Neural progenitor cell (in vitro differentiated cells): ENCODE measurements around the gene KRTAP10-9.

ENCODE experiments used
- EZH2 ChIP-seq: fragments of 200-600 bp; sonication (generic); IDR thresholded peaks from 2 replicates; pipeline ENCODE4 v1.6.1; 2017; ENCODE audit warnings: antibody characterized with exemption, mild to moderate bottlenecking, moderate library complexity
- EZH2phosphoT487 ChIP-seq: fragments of 200-600 bp; sonication (generic); IDR thresholded peaks from 2 replicates; pipeline ENCODE4 v1.6.1; 2017; ENCODE audit warnings: antibody characterized with exemption
- TF ChIP-seq, protein P1 (sequence below): fragments of 200-600 bp; sonication (generic); IDR thresholded peaks from 2 replicates; pipeline ENCODE4 v1.5.1; 2017; ENCODE audit warnings: antibody characterized with exemption, mild to moderate bottlenecking

DNA sequence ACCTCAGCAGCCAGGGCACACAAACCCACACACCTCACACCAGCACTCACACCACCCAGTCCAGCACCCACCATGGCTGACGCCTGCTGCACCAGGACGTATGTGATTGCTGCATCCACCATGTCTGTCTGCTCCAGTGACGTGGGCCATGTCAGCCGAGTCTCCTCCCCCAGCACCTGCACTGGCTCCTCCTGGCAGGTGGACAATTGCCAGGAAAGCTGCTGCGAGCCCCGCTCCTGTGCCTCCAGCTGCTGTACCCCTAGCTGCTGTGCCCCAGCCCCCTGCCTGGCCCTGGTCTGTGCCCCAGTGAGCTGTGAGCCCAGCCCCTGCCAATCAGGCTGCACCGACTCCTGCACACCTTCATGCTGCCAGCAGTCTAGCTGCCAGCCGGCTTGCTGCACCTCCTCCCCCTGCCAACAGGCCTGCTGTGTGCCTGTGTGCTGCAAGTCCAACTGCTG is 14.8 kb upstream of the KRTAP10-9 start, which contains the start of gene KRTAP10-8:
- TF ChIP-seq EZH2 (no peak), EZH2phosphoT487 (no peak)
- TF ChIP-seq, protein P1, sequence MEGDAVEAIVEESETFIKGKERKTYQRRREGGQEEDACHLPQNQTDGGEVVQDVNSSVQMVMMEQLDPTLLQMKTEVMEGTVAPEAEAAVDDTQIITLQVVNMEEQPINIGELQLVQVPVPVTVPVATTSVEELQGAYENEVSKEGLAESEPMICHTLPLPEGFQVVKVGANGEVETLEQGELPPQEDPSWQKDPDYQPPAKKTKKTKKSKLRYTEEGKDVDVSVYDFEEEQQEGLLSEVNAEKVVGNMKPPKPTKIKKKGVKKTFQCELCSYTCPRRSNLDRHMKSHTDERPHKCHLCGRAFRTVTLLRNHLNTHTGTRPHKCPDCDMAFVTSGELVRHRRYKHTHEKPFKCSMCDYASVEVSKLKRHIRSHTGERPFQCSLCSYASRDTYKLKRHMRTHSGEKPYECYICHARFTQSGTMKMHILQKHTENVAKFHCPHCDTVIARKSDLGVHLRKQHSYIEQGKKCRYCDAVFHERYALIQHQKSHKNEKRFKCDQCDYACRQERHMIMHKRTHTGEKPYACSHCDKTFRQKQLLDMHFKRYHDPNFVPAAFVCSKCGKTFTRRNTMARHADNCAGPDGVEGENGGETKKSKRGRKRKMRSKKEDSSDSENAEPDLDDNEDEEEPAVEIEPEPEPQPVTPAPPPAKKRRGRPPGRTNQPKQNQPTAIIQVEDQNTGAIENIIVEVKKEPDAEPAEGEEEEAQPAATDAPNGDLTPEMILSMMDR = no peak
